GM12892 (cell line): ENCODE results near the gene NUDT16.

Experiments
- POLR2A ChIP-seq: IDR thresholded peaks from 2 replicates; pipeline ENCODE4 v1.6.1; 2011; ENCODE audit warnings: low read depth, low read length, control low read depth
- POLR2AphosphoS5 ChIP-seq: IDR thresholded peaks from 2 replicates; pipeline ENCODE4 v1.6.1; 2011; ENCODE audit warnings: low read depth, low read length, control low read depth
- TAF1 ChIP-seq: IDR thresholded peaks from 2 replicates; pipeline ENCODE4 v1.6.1; 2011; ENCODE audit warnings: low read depth, mild to moderate bottlenecking, control low read depth, low read length, borderline replicate concordance

- TF ChIP-seq TAF1 (no peak), POLR2A (no peak), POLR2AphosphoS5 (no peak)
These were observed 24.3 kb upstream of the NUDT16 start for GRCh38 chr3:131357275-131357674.
